NCI-H1436 treated with DMSO at 0.1 percent for 48 hours (cell line): ENCODE data around the gene BCO1.
"Not testable (repeated sequence)": the region's sequence is repeated elsewhere in the genome, so short reads cannot be mapped to it uniquely, and the experiment has no call there.

Experiments
- DNase-seq: peaks from one replicate; lab custom pipeline; 2025; lab: John Stamatoyannopoulos, UW

The BCO1 gene

GRCh38 chr16:81238296-81239011, at the start of gene BCO1:
BCO1 (plus strand) TSS chr16:81238689; CDS start chr16:81238909, 220 bp downstream.
- no peak for DNase-seq

- no peak for DNase-seq
These were observed 49.3 kb upstream of the BCO1 start for GRCh38 chr16:81189100-81189664.

DNA sequence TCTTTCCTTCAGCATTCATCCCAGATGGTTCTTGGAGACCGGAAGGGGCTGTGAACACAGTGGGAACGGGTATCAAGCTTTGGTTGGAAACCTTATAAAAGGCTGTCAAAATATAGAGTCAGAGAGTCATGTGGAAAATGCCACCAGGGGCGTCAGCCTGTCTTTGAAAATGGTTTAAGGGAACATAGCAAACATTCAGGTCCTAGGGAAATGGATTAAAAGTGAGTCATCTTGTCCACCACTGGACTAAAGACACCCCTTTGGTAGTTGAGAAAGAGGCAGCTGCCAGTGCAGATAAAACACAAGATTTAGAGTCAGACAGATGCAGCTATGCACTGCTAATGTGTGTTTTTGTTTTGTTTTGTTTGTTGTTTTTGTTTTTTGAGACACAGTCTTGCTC, 47.8 kb upstream of the BCO1 start:
- no peak for DNase-seq

- DNase-seq: no peak
These were observed 42.5 kb upstream of the BCO1 start for GRCh38 chr16:81195885-81196534.

- DNase-seq: no peak
These were observed 39.9 kb upstream of the BCO1 start for GRCh38 chr16:81198635-81199034.

- DNase-seq: no peak
These were observed 37.2 kb upstream of the BCO1 start for GRCh38 chr16:81201267-81201666.

- no peak for DNase-seq
These were observed 33.5 kb upstream of the BCO1 start for GRCh38 chr16:81204798-81205680.

GRCh38 chr16:81207076-81207475, 31.4 kb upstream of the BCO1 start:
- DNase-seq: no peak

GRCh38 chr16:81210807-81211206, 27.7 kb upstream of the BCO1 start:
- DNase-seq: peak; percentile 93

GRCh38 chr16:81212830-81213465, 25.5 kb upstream of the BCO1 start:
- DNase-seq: no peak

- DNase-seq: no peak
These were observed 23.7 kb upstream of the BCO1 start for GRCh38 chr16:81214745-81215166.

DNA sequence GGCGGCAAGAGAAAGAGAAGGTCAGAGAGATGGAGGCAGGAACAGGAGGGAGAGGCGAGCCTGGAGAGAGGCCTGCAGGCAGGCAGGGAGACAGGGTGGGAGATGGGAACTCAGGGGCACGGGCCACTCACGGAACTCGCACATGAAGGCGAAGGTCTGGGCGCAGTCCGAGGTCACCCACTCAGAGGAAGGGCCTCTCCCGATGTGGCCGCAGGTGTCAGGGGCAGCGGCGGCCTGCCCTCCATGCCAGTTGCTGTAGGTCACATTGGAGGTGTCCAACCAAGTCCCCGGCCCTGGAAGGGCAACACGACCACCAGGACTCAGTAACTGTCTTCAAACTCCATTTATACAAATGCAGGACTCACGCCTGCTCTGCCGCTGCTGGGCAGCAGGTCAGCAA, 22.4 kb upstream of the BCO1 start:
- DNase-seq: no peak

- DNase-seq: no peak
These were observed 21.8 kb upstream of the BCO1 start for GRCh38 chr16:81216706-81217105.

DNA sequence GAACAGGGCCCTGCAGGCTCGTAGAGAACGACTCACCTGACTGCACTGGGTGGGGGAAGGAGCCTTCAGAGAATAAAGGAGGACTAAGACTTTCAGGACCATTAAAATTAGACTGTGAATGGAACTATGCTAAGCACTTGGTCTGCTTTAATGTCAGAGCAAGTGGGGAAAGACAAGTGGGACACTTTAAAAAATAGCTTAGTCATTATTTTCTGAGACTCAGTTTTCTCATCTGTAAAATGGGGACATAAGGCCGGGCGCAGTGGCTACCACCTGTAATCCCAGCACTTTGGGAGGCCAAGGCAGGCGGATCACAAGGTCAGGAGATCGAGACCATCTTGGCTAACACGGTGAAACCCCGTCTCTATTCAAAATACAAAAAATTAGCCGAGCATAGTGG, 19.3 kb upstream of the BCO1 start:
- no peak for DNase-seq

DNA sequence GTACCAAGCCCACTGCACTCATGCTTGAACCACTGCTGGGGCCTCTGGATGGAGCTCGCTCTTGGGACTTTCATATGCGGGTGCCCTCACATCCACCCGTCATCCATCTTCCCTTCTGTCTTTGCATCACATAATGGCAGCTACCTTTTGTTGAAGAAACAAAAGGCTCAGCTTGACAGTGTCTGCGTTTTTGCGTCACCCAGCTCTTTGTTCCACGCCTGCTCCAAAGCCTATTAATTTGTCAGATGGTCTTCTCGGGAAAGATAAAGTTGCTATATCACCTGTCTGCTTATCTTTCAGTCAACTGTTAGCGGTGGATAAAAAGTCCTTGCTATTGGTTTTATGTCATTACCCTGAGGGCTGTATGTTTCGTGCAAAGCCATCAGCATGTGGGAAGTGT, 18.1 kb upstream of the BCO1 start:
- DNase-seq: no peak

DNA sequence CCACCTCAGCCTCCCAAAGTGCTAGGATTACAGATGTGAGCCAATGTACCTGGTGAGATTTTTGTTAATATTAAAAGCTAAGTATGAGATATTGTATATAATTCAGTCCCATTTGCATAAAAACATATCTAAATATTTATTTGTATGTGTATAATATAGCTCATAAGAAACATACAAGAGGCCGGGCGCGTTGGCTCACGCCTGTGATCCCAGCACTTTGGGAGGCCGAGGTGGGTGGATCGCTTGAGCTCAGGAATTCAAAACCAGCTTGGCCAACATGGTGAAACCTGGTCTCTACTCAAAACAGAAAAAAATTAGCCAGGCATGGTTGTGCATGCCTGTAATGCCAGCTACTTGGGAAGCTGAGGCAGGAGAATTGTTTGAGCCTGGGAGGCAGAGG, 16.8 kb upstream of the BCO1 start:
- DNase-seq: no peak

DNA sequence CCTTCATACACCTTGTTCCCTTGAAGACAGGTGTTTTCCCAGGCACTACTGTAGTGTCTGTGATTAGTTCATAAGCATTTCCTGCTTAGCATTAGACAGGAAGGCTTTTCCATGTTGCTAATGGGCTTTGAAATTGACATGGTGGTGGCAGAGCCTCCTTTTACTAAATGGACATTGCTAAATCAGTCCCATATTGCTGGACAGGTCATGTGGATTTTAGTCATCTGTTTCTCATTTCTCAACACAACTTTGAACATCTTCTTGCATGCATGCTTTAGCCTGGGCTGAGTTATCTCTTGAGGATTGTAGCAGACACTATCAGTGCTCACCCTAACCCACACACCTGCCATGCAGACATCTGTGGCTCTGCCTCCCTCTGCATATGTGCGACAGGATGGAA, 13.7 kb upstream of the BCO1 start:
- DNase-seq: no peak

GRCh38 chr16:81225697-81226096, 12.8 kb upstream of the BCO1 start:
- not testable (repeated sequence) for DNase-seq

GRCh38 chr16:81227785-81228184, 10.7 kb upstream of the BCO1 start:
- DNase-seq: no peak

DNA sequence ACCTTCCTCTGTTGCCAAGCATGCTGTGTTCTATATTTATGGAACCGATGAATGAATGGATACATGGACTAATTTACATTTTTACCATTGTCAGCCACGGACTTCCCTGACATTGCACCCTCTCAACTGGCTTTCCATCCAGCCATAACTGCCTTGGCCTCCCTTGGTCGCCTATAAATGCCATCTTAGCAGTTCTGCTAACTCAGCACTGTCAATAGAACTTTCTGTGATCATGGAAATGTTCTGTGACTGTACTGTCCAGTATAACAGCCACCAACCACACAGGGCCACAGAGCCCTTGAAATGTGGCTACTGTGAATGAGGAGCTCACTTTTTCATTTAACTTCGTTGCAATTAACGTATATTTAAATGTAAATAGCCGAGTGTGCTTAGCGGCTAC, 8.7 kb upstream of the BCO1 start:
- no peak for DNase-seq

GRCh38 chr16:81231014-81231413, 7.5 kb upstream of the BCO1 start:
- no peak for DNase-seq
